HG03571 (cell line): ENCODE results near the gene HLTF.

Experiments used
- ATAC-seq: cut with Tn5 transposase; IDR thresholded peaks from one replicate; pipeline ENCODE4 v1.9.1; 2021; ENCODE audit not compliant: unreplicated experiment

Gene HLTF

GRCh38 chr3:149090461-149090860, 4.1 kb upstream of the HLTF start:
- ATAC-seq = no peak

- ATAC-seq = no peak
Measured at GRCh38 chr3:149089395-149089794, 3.1 kb upstream of the HLTF start.

- no peak for ATAC-seq
Measured at GRCh38 chr3:149087208-149087607, 875 bp upstream of the HLTF start.

- ATAC-seq = peak; percentile 29
Measured at GRCh38 chr3:149085828-149086231, 503 bp downstream of the HLTF start.

GRCh38 chr3:149081772-149082171, 4.6 kb downstream of the HLTF start:
- no peak for ATAC-seq

GRCh38 chr3:149080699-149081091, 5.6 kb downstream of the HLTF start:
- no peak for ATAC-seq

- ATAC-seq = no peak
Measured at GRCh38 chr3:149080011-149080698, 6.2 kb downstream of the HLTF start.

GRCh38 chr3:149077628-149078027, 8.7 kb downstream of the HLTF start:
- ATAC-seq = no peak

- no peak for ATAC-seq
Measured at GRCh38 chr3:149067883-149068282, 18.4 kb downstream of the HLTF start.

GRCh38 chr3:149061776-149062175, 24.6 kb downstream of the HLTF start:
- ATAC-seq = no peak

GRCh38 chr3:149058602-149059001, 27.7 kb downstream of the HLTF start:
- no peak for ATAC-seq

- ATAC-seq = no peak
Measured at GRCh38 chr3:149058198-149058597, 28.1 kb downstream of the HLTF start.

- ATAC-seq = no peak
Measured at GRCh38 chr3:149055575-149055974, 30.8 kb downstream of the HLTF start.

GRCh38 chr3:149044339-149045083, 41.8 kb downstream of the HLTF start:
- ATAC-seq = no peak

GRCh38 chr3:149042789-149043386, 43.4 kb downstream of the HLTF start:
- peak; percentile 86 for ATAC-seq

GRCh38 chr3:149038322-149038721, 48.0 kb downstream of the HLTF start:
- no peak for ATAC-seq

- ATAC-seq = no peak
Measured at GRCh38 chr3:149037684-149038083, 48.6 kb downstream of the HLTF start.

GRCh38 chr3:149031096-149031495, 55.2 kb downstream of the HLTF start:
- no peak for ATAC-seq

GRCh38 chr3:149026718-149027117, 59.6 kb downstream of the HLTF start:
- ATAC-seq = no peak

GRCh38 chr3:149023951-149024350, 62.4 kb downstream of the HLTF start:
- ATAC-seq = no peak

- ATAC-seq = no peak
Measured at GRCh38 chr3:149021830-149022229, 64.5 kb downstream of the HLTF start.

GRCh38 chr3:149020839-149021252, 65.5 kb downstream of the HLTF start:
- no peak for ATAC-seq
